Smooth muscle cell (in vitro differentiated cells): ENCODE measurements around the gene CDSN. TPM values are rescaled to one million over a fixed set of nuclear protein-coding genes. Genes with fewer than 3 reads are reported as not detected.

Experiments used
- DNase-seq: peaks from one replicate; lab custom pipeline; 2025; ENCODE audit not compliant: unreplicated experiment; lab: John Stamatoyannopoulos, UW
- H2AFZ ChIP-seq: fragments of 200-600 bp; sonication (generic); 2 replicates; pipeline ENCODE4 v1.6.0; 2016; ENCODE audit warnings: antibody characterized with exemption, low read depth, mild to moderate bottlenecking
- H3F3A ChIP-seq: fragments of 200-600 bp; sonication (generic); 2 replicates; pipeline ENCODE4 v1.6.0; 2017; ENCODE audit warnings: antibody characterized with exemption, low read depth
- H3K27ac ChIP-seq: fragments of 200-600 bp; sonication (generic); 2 replicates; pipeline ENCODE4 v1.5.1; 2016; ENCODE audit warnings: low read depth, mild to moderate bottlenecking
- H3K27me3 ChIP-seq: fragments of 200-600 bp; sonication (generic); 2 replicates; pipeline ENCODE4 v1.6.1; 2016; ENCODE audit warnings: low read depth, mild to moderate bottlenecking
- H3K36me3 ChIP-seq: fragments of 200-600 bp; sonication (generic); 2 replicates; pipeline ENCODE4 v1.5.1; 2016; ENCODE audit warnings: low read depth
- H3K4me1 ChIP-seq: fragments of 200-600 bp; sonication (generic); 2 replicates; pipeline ENCODE4 v1.5.1; 2016; ENCODE audit warnings: low read depth
- H3K4me2 ChIP-seq: fragments of 200-600 bp; sonication (generic); 2 replicates; pipeline ENCODE4 v1.6.0; 2016; ENCODE audit warnings: mild to moderate bottlenecking
- H3K4me3 ChIP-seq: fragments of 200-600 bp; sonication (generic); 2 replicates; pipeline ENCODE4 v1.5.1; 2016; ENCODE audit warnings: mild to moderate bottlenecking
- H3K79me2 ChIP-seq: fragments of 200-600 bp; sonication (generic); 2 replicates; pipeline ENCODE4 v1.6.0; 2016; ENCODE audit warnings: low read depth, mild to moderate bottlenecking
- H3K9ac ChIP-seq: fragments of 200-600 bp; sonication (generic); 2 replicates; pipeline ENCODE4 v1.6.0; 2016; ENCODE audit warnings: low read depth
- H3K9me3 ChIP-seq: fragments of 200-600 bp; sonication (generic); replicated peaks from 2 replicates; pipeline ENCODE4 v1.5.1; 2016; ENCODE audit warnings: low read depth
- H4K20me1 ChIP-seq: fragments of 200-600 bp; sonication (generic); 2 replicates; pipeline ENCODE4 v1.6.0; 2016; ENCODE audit warnings: low read depth
- CTCF ChIP-seq: fragments of 200-600 bp; sonication (generic); IDR thresholded peaks from 2 replicates; pipeline ENCODE4 v1.5.1; 2017; ENCODE audit warnings: borderline replicate concordance, mild to moderate bottlenecking, antibody characterized with exemption; ENCODE audit not compliant: insufficient read depth, poor library complexity, severe bottlenecking
- WGBS: methylation state at CpG from one replicate; pipeline ENCODE4 v1.1.7; 2016; ENCODE audit warnings: low lambda C conversion rate; 5-methylcytosine and 5-hydroxymethylcytosine counted together
- polyA plus RNA-seq: library from polyadenylated mRNA; unstranded; fragments of >200 nt; fragmentation: Nextera tagmentation; extraction: Ambion mirVana; gene quantifications from 2 replicates; pipeline ENCODE4 v1.2.1, GENCODE V29; 2016
- total RNA-seq: library from RNA; depleted of rRNA; stranded (reverse); fragments of >200 nt; gene quantifications from 2 replicates; pipeline ENCODE4 v1.2.3, GENCODE V29; 2014

Gene CDSN
- total and polyA plus RNA-seq, 2 experiments from 2014 or later: 1.2 to 11.6 TPM

- Histone ChIP-seq H3K36me3 (no peaks in the 10 kb centered on the region), H3K27me3 (no peaks in the 10 kb centered on the region), H3K79me2 (no peaks in the 10 kb centered on the region), H3K27ac (no peak overlapping the region), H3K4me1 (no peaks in the 10 kb centered on the region), H3K4me2 (no peak overlapping the region), H2AFZ (no peak overlapping the region), H4K20me1 (no peaks in the 10 kb centered on the region), H3K9ac (no peak overlapping the region), H3K9me3 (no peaks in the 10 kb centered on the region), H3K4me3 (no peak overlapping the region), H3F3A (peaks cover 10% of the 10 kb centered on the region)
- DNase-seq: no peak
- WGBS: 95% methylated on average over 6 of the region's 6 CpGs
- no peak for TF ChIP-seq CTCF
Measured at GRCh38 chr6:31090973-31091364, 29.3 kb downstream of the CDSN start.

GRCh38 chr6:31090275-31090972 lies 29.8 kb downstream of the CDSN start:
- Histone ChIP-seq H3K4me3 (no peak overlapping the region), H3K27me3 (no peaks in the 10 kb centered on the region), H3K4me2 (no peak overlapping the region), H3F3A (peaks cover 14% of the 10 kb centered on the region), H3K4me1 (no peaks in the 10 kb centered on the region), H4K20me1 (no peaks in the 10 kb centered on the region), H3K79me2 (no peaks in the 10 kb centered on the region), H3K36me3 (no peaks in the 10 kb centered on the region), H3K27ac (no peak overlapping the region), H3K9me3 (no peaks in the 10 kb centered on the region), H2AFZ (no peak overlapping the region), H3K9ac (no peak overlapping the region)
- no peak for DNase-seq
- no peak for TF ChIP-seq CTCF
- WGBS: 95% methylated on average over 3 of the region's 3 CpGs

- Histone ChIP-seq H2AFZ (no peak overlapping the region), H3K4me3 (no peak overlapping the region), H3K4me2 (peak overlapping the region; percentile 70), H3K36me3 (no peaks in the 10 kb centered on the region), H3F3A (peaks cover 23% of the 10 kb centered on the region), H3K9ac (peak overlapping the region; percentile 15), H3K79me2 (no peaks in the 10 kb centered on the region), H3K27me3 (no peaks in the 10 kb centered on the region), H3K27ac (peak overlapping the region; percentile 77), H3K4me1 (no peaks in the 10 kb centered on the region), H3K9me3 (no peaks in the 10 kb centered on the region), H4K20me1 (no peaks in the 10 kb centered on the region)
- WGBS: 12% methylated on average over 14 of the region's 14 CpGs
- peak; percentile 53 for DNase-seq
- TF ChIP-seq CTCF: peak; percentile 82
Measured at GRCh38 chr6:31087494-31088089, 32.7 kb downstream of the CDSN start.
